ENCODE results near the gene INPP5F. TPM values are rescaled to one million over a fixed set of nuclear protein-coding genes. Genes with fewer than 3 reads are reported as not detected.
A peak's percentile ranks its signal among the peaks of the same experiment; 100 is the strongest.

The INPP5F gene
- polyA plus RNA-seq, 1 donor (not counting 4 experiments of a cell fraction or from before 2014, with no cell fraction given), result 21.1 TPM

DNA sequence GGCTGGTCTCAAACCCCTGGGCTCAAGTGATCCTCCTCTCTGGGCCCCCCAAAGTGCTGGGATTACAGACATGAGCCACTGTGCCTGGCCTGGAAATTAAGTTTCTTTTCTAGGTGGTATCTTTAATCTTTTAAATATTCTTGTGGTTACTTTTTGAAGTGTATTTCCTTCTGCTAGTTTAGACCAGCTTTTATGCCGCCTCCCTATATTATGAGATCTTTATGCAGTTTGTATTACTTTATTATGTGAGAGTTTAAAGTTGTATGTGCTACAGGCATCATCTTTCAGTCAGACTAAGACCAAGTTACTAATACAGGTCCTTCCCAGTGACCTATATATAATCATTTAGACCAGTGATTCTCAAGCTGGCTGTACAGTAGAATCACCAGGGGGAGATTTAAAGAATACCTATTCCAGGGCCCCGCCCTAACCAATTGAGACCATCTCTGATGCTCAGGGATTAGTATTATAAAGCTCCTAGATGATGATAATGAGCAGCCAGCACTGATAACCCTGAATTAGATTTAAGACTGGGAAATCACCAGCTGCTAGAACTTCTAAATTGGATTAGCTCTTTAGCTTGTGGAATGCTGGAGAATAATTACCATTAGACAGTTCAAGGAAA lies 11.3 kb downstream of the INPP5F start:
- no peaks in the 10 kb centered on the region for H4K20me1 ChIP-seq (ENCODE audit: control insufficient read depth, extremely low read depth, insufficient read depth, low read length)
- peak overlapping the region; percentile 85 for H3K4me2 ChIP-seq (ENCODE audit: control insufficient read depth, extremely low read depth, insufficient read depth, low read depth, low read length)
- peak overlapping the region; percentile 76 for H3K27ac ChIP-seq (ENCODE audit: control insufficient read depth, insufficient read depth, low read length)
- no peaks in the 10 kb centered on the region for H3K9me3 ChIP-seq (ENCODE audit: control insufficient read depth, low read depth, low read length)
- peak; percentile 39 for FAIRE-seq
- H3K9me1 ChIP-seq (ENCODE audit: control insufficient read depth, extremely low read depth, insufficient read depth, low read length), result no peaks in the 10 kb centered on the region
- H3K36me3 ChIP-seq (ENCODE audit: control insufficient read depth in 2 of 2, extremely low read depth in 1 of 2, insufficient read depth in 2 of 2, low read length in 2 of 2), result no peaks in the 10 kb centered on the region
- peak overlapping the region; percentile 45 for H3K9ac ChIP-seq (ENCODE audit: control insufficient read depth, extremely low read depth, insufficient read depth, low read length)
- DNase-seq (ENCODE audit: low read depth, low spot score), result no peak
- dilution Hi-C loops (cut with MboI; ENCODE audit: extremely low pct_ligation_motif_present, low sequenced_read_pairs), result no loop called here
- peak overlapping the region; percentile 45 for H2AFZ ChIP-seq (ENCODE audit: control insufficient read depth, low read length)
- H3K4me1 ChIP-seq (ENCODE audit: control insufficient read depth, extremely low read depth, insufficient read depth, low read length), result peaks cover 54% of the 10 kb centered on the region
- H3K27me3 ChIP-seq (ENCODE audit: control insufficient read depth, extremely low read depth, insufficient read depth, low read length), result no peaks in the 10 kb centered on the region
- H3K4me3 ChIP-seq (ENCODE audit: control insufficient read depth in 2 of 3, extremely low read depth in 1 of 3, insufficient read depth in 2 of 3, low read depth in 1 of 3, low read length in 3 of 3), result peak overlapping the region in 2 of 3 experiments; percentile 29 to 52
- peaks cover 62% of the 10 kb centered on the region for H3K79me2 ChIP-seq (ENCODE audit: control insufficient read depth, insufficient read depth, low read length)
- TF ChIP-seq, protein P1, sequence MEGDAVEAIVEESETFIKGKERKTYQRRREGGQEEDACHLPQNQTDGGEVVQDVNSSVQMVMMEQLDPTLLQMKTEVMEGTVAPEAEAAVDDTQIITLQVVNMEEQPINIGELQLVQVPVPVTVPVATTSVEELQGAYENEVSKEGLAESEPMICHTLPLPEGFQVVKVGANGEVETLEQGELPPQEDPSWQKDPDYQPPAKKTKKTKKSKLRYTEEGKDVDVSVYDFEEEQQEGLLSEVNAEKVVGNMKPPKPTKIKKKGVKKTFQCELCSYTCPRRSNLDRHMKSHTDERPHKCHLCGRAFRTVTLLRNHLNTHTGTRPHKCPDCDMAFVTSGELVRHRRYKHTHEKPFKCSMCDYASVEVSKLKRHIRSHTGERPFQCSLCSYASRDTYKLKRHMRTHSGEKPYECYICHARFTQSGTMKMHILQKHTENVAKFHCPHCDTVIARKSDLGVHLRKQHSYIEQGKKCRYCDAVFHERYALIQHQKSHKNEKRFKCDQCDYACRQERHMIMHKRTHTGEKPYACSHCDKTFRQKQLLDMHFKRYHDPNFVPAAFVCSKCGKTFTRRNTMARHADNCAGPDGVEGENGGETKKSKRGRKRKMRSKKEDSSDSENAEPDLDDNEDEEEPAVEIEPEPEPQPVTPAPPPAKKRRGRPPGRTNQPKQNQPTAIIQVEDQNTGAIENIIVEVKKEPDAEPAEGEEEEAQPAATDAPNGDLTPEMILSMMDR (optimal IDR thresholded peaks at IDR 0.05 in 1 of 3, IDR thresholded peaks at IDR 0.05 in 1 of 3, conservative IDR thresholded peaks at IDR 0.05 in 1 of 3; ENCODE audit: extremely low read depth in 1 of 3, insufficient read depth in 2 of 3, low read length in 3 of 3), result no peak
- TF ChIP-seq EZH2 (IDR thresholded peaks at IDR 0.05; ENCODE audit: low read length), result no peak

DNA sequence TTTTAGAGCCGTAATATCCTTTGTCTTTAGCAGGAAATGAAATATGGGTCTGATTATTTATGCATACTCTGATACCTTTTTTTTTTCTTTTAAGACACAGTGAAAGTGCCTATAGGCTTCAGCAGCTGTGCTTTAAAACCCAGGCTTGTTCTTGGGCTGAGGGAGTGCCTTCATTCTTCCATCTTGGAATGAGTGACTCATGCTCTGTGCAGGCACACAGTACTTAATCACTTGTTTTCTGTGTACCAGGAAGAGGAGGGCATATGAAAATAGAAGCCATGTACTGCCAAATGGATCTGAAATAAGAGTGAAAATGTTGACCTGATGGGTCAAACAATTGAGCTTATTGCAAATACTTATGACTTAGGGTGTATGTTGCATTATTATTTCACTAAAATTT lies 12.0 kb downstream of the INPP5F start:
- H3K4me2 ChIP-seq (ENCODE audit: control insufficient read depth, extremely low read depth, insufficient read depth, low read depth, low read length), result peak overlapping the region; percentile 85
- peak overlapping the region; percentile 45 for H2AFZ ChIP-seq (ENCODE audit: control insufficient read depth, low read length)
- H4K20me1 ChIP-seq (ENCODE audit: control insufficient read depth, extremely low read depth, insufficient read depth, low read length), result no peaks in the 10 kb centered on the region
- no peaks in the 10 kb centered on the region for H3K9me3 ChIP-seq (ENCODE audit: control insufficient read depth, low read depth, low read length)
- no peaks in the 10 kb centered on the region for H3K27me3 ChIP-seq (ENCODE audit: control insufficient read depth, extremely low read depth, insufficient read depth, low read length)
- H3K9me1 ChIP-seq (ENCODE audit: control insufficient read depth, extremely low read depth, insufficient read depth, low read length), result no peaks in the 10 kb centered on the region
- H3K36me3 ChIP-seq (ENCODE audit: control insufficient read depth in 2 of 2, extremely low read depth in 1 of 2, insufficient read depth in 2 of 2, low read length in 2 of 2), result no peaks in the 10 kb centered on the region
- peaks cover 62% of the 10 kb centered on the region for H3K79me2 ChIP-seq (ENCODE audit: control insufficient read depth, insufficient read depth, low read length)
- H3K4me1 ChIP-seq (ENCODE audit: control insufficient read depth, extremely low read depth, insufficient read depth, low read length), result peaks cover 54% of the 10 kb centered on the region
- H3K4me3 ChIP-seq (ENCODE audit: control insufficient read depth in 2 of 3, extremely low read depth in 1 of 3, insufficient read depth in 2 of 3, low read depth in 1 of 3, low read length in 3 of 3), result peak overlapping the region in 2 of 3 experiments; percentile 29 to 52
- TF ChIP-seq, protein P1 (optimal IDR thresholded peaks at IDR 0.05 in 1 of 3, IDR thresholded peaks at IDR 0.05 in 1 of 3, conservative IDR thresholded peaks at IDR 0.05 in 1 of 3; ENCODE audit: extremely low read depth in 1 of 3, insufficient read depth in 2 of 3, low read length in 3 of 3), result no peak
- TF ChIP-seq EZH2 (IDR thresholded peaks at IDR 0.05; ENCODE audit: low read length), result no peak
- FAIRE-seq (peak; percentile 96), DNase-seq (ENCODE audit: low read depth, low spot score) (peak; percentile 84)
- dilution Hi-C loops (cut with MboI; ENCODE audit: extremely low pct_ligation_motif_present, low sequenced_read_pairs), result no loop called here
- peak overlapping the region; percentile 45 for H3K9ac ChIP-seq (ENCODE audit: control insufficient read depth, extremely low read depth, insufficient read depth, low read length)
- peak overlapping the region; percentile 76 for H3K27ac ChIP-seq (ENCODE audit: control insufficient read depth, insufficient read depth, low read length)
